Iris pigment epithelial cell (primary cell): ENCODE results near the gene ATP5MK.
"Not testable (repeated sequence)": the region's sequence is repeated elsewhere in the genome, so short reads cannot be mapped to it uniquely, and the experiment has no call there.

Source experiments
- DNase-seq: peaks from one replicate; pipeline ENCODE4 v3.0.0-alpha.2; 2011; ENCODE audit warnings: low read depth

Gene ATP5MK

DNA sequence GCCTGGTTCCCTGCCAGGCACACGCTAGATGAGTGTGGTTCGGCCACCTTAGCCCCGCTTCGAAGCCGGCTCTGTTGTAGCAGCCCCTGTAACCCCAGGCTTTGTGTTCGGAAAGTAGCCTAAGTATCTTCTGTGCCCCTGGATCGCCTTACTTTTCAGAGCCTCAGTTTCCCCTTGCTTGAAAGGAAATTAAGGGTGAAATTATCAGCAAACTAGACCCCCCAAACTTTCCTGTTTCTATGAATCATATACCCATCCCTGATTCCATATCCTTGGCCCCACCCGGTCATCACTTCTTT lies 463 bp upstream of the ATP5MK start:
- no peak for DNase-seq

DNA sequence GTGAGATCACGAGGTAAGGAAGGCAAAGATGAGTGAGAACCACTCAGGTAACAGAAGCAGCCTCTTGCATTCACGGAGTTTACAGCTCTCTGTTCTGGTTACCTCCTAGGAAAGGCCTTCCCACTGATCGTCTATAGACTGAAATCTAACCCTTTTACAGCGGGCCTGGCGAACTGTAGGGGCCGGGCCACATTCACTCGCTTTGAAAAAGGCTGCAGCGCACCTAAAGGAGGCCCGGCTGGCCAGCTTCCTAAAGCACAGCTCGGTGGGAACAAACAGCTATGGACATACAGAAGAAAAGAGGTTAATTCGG lies 565 bp downstream of the ATP5MK start:
- peak; percentile 36 for DNase-seq

DNA sequence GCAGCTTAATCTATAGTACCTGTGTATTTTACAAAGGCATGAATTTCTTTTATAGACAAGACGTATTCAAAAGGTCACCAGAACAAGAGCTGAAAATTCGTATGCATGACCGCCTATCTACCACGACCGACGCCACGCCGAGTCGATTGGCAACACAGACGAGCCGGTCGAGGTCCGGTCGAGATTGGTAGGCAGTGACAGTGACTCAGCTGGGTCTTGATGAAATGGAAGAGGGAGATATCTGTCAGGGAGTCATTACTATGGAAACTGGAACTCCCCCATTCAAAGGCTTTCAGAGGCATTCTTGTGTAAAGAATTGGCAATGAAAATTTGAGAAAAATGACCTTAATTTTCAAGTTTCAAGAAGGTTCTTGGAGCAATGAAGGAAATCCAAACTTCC lies 2.1 kb downstream of the ATP5MK start:
- peak; percentile 17 for DNase-seq

DNA sequence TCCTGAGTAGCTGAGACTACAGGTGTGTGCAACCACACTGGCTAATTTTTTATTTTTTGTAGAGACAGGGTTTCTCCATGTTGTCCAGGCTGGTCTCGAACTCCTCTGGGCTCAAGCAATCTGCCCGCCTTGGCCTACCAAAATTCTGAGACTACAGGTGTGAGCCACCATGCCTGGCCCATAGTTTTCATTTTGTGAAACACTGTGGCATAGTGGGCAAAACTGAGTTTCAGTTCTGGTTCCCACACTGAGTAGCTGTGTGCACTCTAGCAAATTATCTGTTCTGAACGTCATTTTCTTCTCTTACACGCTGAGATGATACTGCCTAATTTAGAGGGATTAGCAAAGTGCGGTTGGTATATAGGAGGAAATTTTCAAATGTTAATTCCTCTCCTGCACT lies 13.5 kb downstream of the ATP5MK start:
- no peak for DNase-seq

DNA sequence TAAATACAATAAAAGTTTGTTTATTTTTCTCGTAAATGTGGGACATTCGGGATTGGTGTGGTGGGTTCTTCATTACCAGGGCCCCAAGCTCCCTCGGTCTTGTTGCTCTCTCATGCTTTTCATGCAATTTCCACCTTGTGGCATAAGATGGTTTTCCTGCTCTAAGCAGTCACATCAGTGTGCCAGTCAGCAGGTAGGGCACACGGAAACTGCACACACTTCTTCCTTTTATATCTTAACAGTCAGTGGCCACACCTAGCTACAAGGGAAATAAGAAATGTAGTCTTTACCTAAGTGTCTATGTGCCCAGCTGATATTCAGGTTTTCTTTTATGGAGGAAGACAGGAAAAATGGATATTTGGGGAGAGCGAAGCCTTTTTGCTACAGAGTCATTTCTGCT lies 22.0 kb downstream of the ATP5MK start:
- DNase-seq, result no peak

DNA sequence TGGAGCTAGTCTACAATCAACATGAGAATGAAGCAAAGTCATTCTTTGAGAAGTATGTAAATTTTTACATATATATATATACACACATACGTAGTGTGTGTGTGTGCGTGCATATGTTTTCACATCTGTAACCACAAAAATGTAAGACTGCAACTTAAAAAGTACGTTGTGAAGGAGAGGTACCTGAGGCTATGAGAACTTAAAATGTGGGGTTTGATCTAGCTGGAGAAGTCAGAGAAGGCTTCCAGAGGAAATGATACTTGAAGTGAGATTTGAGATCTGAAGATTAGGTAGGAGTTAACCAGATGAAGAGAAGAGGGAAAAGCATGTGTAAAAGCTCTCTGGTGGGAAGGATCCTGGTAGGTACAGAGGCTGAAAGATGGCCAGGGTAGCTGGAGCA lies 22.7 kb downstream of the ATP5MK start:
- DNase-seq, result no peak

DNA sequence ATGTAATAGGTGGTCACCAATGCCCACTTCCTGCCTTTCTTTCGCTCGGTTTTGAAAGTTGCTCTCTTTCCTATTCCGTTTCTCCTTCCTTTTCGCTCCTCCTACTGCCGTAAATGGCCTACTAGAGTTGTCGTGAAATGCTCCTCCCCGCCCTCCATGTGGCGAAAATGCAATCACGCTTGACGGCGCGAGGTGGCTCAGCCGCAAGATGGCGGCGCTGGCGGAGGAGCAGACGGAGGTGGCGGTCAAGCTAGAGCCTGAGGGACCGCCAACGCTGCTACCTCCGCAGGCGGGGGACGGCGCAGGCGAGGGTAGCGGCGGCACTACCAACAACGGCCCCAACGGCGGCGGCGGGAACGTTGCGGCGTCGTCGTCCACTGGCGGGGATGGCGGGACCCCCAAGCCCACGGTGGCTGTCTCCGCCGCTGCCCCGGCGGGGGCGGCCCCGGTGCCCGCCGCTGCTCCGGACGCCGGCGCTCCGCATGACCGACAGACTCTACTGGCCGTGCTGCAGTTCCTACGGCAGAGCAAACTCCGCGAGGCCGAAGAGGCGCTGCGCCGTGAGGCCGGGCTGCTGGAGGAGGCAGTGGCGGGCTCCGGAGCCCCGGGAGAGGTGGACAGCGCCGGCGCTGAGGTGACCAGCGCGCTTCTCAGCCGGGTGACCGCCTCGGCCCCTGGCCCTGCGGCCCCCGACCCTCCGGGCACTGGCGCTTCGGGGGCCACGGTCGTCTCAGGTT lies 28.3 kb downstream of the ATP5MK start, which contains the start of gene TAF5:
TSS of gene TAF5 (plus strand) at position 195 of the 737 bp plus-strand sequence. CDS start at position 209, 14 bp downstream.
- peak; percentile 97 for DNase-seq

DNA sequence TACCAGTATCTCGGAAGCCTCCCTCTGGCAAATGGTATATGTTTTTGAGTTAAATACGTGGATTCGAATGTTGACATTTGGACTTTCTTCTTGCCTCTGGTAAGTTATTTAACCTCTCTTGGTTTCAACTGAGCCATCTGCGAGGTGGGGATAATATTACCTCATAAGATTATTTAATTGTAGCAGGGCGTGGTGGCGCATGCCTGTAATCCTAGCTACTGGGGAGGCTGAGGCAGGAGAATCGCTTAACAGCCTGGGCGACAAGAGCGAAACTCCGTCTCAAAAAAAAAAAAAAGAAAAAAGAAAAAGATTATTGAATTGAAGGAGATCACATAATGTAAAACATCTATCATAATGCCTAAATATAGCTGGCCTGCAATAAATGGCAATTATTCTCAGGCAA lies 28.9 kb downstream of the ATP5MK start:
- no peak for DNase-seq

DNA sequence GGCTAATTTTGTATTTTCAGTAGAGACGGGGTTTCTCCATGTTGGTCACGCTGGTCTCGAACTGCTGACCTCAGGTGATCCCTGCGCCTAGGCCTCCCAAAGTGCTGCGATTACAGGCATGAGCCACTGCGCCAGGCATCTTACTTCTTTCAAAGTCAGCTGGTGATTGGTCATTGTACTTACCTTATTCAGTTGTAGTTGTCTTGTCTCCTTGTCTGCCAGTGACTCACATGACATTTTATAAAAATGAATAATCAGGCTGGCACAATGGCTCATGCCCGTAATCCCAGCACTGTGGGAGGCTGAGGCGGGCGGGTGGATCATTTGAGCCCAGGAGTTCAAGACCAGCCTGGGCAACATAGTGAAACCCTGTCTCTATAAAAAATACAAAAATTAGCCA lies 35.5 kb downstream of the ATP5MK start:
- not testable (repeated sequence) for DNase-seq

DNA sequence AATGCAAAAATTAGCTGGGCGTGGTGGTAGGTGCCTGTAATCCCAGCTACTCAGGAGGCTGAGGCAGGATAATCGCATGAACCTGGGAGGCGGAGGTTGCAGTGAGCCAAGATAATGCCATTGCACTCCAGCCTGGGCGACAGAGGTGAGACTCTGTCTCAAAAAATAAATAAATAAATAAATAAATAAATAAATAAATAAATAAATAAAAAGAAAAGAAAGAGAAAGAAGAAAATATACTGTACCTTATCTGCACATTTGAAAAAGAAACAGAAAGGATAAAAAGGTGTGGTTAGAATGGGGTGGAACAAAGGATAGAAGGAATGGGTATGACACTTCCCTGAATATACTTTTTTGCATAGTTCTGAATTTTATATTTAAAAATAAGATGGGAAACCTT lies 36.8 kb downstream of the ATP5MK start:
- not testable (repeated sequence) for DNase-seq

DNA sequence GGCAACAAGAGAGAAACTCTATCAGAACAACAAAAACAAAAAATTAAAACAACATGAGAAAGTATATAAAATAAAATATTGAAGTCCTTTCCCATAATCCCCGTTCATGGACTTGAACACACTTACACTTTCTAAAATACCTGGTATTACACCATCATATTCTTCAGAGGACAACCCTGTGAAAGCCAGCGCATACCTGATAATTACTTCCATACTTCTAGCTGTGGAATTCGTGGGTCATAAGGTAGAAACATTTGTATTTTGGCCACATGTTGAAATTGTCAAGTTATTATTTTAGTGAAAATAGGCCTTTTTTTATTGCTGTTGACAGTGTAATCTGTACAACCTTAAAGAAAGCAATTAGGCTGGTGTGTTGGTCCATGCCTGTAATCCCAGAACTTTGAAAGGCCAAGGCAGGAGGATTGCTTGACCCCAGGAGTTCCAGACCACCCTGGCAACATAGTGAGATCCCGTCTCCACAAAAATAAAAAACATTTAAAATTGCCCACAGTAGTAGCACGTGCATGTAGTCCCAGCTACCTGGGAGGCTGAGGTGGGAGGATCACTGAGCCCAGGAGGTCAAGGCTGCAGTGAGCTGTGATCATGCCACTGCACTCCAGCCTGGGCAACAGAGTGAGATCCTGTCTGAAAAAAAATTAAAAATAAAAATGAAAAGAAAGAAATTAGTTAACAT lies 40.2 kb downstream of the ATP5MK start:
- no peak for DNase-seq

DNA sequence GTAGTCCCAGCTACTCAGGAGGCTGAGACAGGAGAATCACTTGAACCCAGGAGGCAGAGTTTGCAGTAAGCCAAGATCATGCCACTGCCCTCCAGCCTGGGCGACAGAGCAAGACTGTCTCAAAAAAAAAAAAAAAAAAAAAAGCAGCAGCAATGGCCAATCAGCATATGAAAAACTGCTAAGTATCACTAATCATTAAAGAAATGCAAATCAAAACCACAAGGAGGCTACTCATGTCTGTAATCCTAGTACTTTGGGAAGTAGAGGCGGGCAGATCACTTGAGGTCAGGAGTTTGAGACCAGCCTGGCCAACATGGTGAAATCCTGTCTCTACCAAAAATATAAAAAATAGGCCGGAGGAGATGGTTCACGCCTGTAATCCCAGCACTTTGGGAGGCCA lies 41.7 kb downstream of the ATP5MK start:
- not testable (repeated sequence) for DNase-seq

DNA sequence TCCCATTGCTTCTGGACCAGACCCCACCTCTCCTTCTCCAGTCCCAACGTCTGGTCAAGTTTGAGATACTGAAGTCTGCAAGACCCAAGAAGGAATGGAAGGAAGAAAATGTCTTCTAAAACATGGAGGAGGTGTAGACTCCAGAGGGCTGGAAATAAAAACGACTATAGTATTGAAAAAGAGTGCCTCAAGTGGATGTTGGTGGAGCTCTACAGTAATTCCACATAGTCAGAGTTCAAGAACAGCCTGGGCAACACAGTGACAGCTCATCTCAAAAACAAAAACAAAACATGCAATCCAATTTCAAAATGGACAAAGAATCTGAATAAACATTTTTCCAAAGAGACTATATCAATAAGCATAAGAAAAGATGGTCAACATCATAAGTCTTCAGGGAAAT lies 43.0 kb downstream of the ATP5MK start:
- peak; percentile 9 for DNase-seq

DNA sequence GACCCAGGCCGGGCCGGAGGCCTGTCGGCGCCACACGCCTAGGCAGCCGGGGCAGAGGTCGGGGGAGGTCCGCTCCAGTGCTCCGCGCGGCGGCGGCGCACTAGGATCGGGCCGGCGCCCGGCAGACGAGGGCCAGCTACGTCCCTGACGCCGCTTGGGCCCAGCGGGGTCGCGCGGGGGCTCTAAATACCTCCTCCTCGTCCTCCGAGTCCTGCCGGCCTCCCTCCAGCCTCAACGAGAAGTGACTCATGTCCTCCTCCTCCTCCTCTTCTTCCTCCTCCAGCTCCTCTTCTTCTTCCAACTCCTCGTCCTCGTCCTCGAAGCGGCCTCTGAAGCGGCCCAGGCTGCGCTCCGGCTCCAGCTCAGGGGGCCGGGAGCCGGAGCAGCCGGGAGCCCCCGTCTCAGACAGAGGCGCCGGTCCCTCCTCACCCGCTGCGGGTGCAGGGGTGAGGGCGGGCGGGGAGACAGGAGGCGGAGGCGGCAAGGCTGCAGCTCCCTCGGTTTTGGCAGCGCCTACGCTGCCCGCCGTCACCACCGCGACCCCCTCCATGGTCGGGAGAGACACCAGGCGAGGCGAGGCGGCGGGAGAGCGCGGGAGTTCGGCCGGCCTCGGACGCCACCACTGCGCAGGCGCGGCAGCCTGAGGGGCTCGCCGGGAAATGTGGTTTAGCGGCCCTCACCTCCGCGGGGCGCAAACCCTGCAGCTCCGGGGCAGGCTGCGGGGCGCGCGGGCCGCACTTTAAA lies 45.6 kb downstream of the ATP5MK start, which contains the start of gene PCGF6:
TSS of gene PCGF6 (minus strand) at position 624 of the 744 bp plus-strand sequence. CDS start at position 550, 74 bp downstream.
- peak; percentile 66 for DNase-seq

DNA sequence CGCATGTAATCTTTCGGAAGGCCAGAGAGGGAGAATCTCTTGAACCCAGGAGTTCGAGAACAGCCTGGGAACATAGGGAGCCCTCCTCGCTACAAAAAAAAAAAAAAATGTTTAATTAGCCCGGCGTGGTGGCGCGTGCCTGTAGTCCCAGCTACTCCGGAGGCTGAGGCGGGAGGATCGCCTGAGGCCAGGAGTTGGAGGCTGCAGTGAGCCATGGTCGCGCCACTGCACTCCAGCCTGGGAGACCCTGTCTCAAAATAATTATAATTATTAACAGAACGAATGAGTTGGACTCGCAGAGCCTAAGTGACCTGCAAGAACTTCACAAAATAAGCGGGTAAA lies 46.1 kb downstream of the ATP5MK start:
- DNase-seq, result no peak
